ENCODE data around the gene MRPL52. TPM values are rescaled to one million over a fixed set of nuclear protein-coding genes. Genes with fewer than 3 reads are reported as not detected.

The MRPL52 gene
- polyA plus RNA-seq, 3 donors = 32.3 to 164 (median 130) TPM

GRCh38 chr14:22813145-22813544 is 16.5 kb upstream of the MRPL52 start:
- intact Hi-C loops (cut with micrococcal nuclease) = loop anchor here in 1 of 2 donors (10.0 kb wide), 1 partner anchor 48 kb away; the partner anchor contains the start of gene OXA1L
- WGBS (ENCODE audit: insufficient coverage) = 95% methylated on average over 6 of the region's 9 CpGs

GRCh38 chr14:22814373-22814772 is 15.3 kb upstream of the MRPL52 start:
- peaks cover 0 to 2% (median 0%) of the 10 kb centered on the region in 7 donors for H3K9me3 Mint-ChIP-seq
- peaks cover 0 to 7% (median 3%) of the 10 kb centered on the region in 3 donors for H3K27me3 Mint-ChIP-seq (ENCODE audit: low read depth in 3 of 3)
- Histone ChIP-seq H3K27ac (ENCODE audit: low read depth in 1 of 2, low read length in 2 of 2) (peak overlapping the region; percentile 95), H3K4me3 (replicated peaks in 1 of 3; ENCODE audit: low read depth in 2 of 3, low read length in 3 of 3) (peak overlapping the region; percentile 50 to 98 (median 94)), H3K9me3 (replicated peaks in 1 of 2; ENCODE audit: control insufficient read depth in 1 of 2, insufficient read depth in 1 of 2, low read length in 2 of 2) (no peaks in the 10 kb centered on the region), H3K9ac (ENCODE audit: insufficient read depth, low read length, poor library complexity, severe bottlenecking) (peak overlapping the region; percentile 72), H3K36me3 (replicated peaks in 1 of 2; ENCODE audit: control insufficient read depth in 1 of 2, insufficient read depth in 2 of 2, low read length in 2 of 2) (peaks cover 4 to 17% of the 10 kb centered on the region in 2 donors), H4K20me1 (ENCODE audit: insufficient read depth, low read length) (peaks cover 12% of the 10 kb centered on the region), H3K4me1 (ENCODE audit: control insufficient read depth in 1 of 2, insufficient read depth in 2 of 2, low read length in 2 of 2) (peaks cover 88 to 98% of the 10 kb centered on the region in 2 donors), H2AFZ (ENCODE audit: insufficient read depth, low read depth, low read length, poor library complexity, severe bottlenecking) (no peak overlapping the region), H3K27me3 (ENCODE audit: control insufficient read depth in 2 of 2, insufficient read depth in 2 of 2, low read length in 2 of 2) (no peaks in the 10 kb centered on the region), H3K4me2 (replicated peaks; ENCODE audit: extremely low read depth, low read length, poor library complexity, severe bottlenecking) (peak overlapping the region; percentile 99), H3K79me2 (ENCODE audit: insufficient read depth, low read length) (peaks cover 56% of the 10 kb centered on the region)
- TF ChIP-seq CTCF (IDR thresholded peaks at IDR 0.05) = no peak
- 92% methylated on average over 7 of the region's 7 CpGs for WGBS (ENCODE audit: insufficient coverage)
- peaks cover 16 to 30% of the 10 kb centered on the region in 2 donors for H3K36me3 Mint-ChIP-seq
- intact Hi-C loops (cut with micrococcal nuclease) = loop anchor here in 1 of 2 donors (10.0 kb wide), 1 partner anchor 50 kb away; the partner anchor contains the start of gene OXA1L
- H3K4me1 Mint-ChIP-seq = peaks cover 83% of the 10 kb centered on the region
- peak overlapping the region; percentile 87 to 99 for H3K4me3 Mint-ChIP-seq
- no peak for DNase-seq
- H3K27ac Mint-ChIP-seq = peak overlapping the region; percentile 96 to 99 (median 98)

More at GRCh38 chr14:22813145-22813544, 16.5 kb upstream of the MRPL52 start:
- peaks cover 88 to 98% of the 10 kb centered on the region in 2 donors for H3K4me1 ChIP-seq (ENCODE audit: control insufficient read depth in 1 of 2, insufficient read depth in 2 of 2, low read length in 2 of 2)
- H4K20me1 ChIP-seq (ENCODE audit: insufficient read depth, low read length) = peaks cover 23% of the 10 kb centered on the region
- peak overlapping the region; percentile 78 for H3K4me2 ChIP-seq (replicated peaks; ENCODE audit: extremely low read depth, low read length, poor library complexity, severe bottlenecking)
- no peak for TF ChIP-seq CTCF (IDR thresholded peaks at IDR 0.05)
- H3K27ac Mint-ChIP-seq = peak overlapping the region; percentile 83 to 99 (median 96)
- peaks cover 0 to 2% (median 0%) of the 10 kb centered on the region in 7 donors for H3K9me3 Mint-ChIP-seq
- H3K9me3 ChIP-seq (replicated peaks in 1 of 2; ENCODE audit: control insufficient read depth in 1 of 2, insufficient read depth in 1 of 2, low read length in 2 of 2) = no peaks in the 10 kb centered on the region
- peaks cover 4 to 29% of the 10 kb centered on the region in 2 donors for H3K36me3 ChIP-seq (replicated peaks in 1 of 2; ENCODE audit: control insufficient read depth in 1 of 2, insufficient read depth in 2 of 2, low read length in 2 of 2)
- peaks cover 84% of the 10 kb centered on the region for H3K4me1 Mint-ChIP-seq
- peak overlapping the region; percentile 68 to 90 for H3K27ac ChIP-seq (ENCODE audit: low read depth in 1 of 2, low read length in 2 of 2)
- H3K4me3 Mint-ChIP-seq = peak overlapping the region; percentile 87 to 99
- peaks cover 24 to 40% of the 10 kb centered on the region in 2 donors for H3K36me3 Mint-ChIP-seq
- H3K27me3 Mint-ChIP-seq (ENCODE audit: low read depth in 3 of 3) = peaks cover 0 to 3% (median 3%) of the 10 kb centered on the region in 3 donors
- H3K4me3 ChIP-seq (replicated peaks in 1 of 3; ENCODE audit: low read depth in 2 of 3, low read length in 3 of 3) = peak overlapping the region; percentile 10 to 94 (median 40)
- peaks cover 68% of the 10 kb centered on the region for H3K79me2 ChIP-seq (ENCODE audit: insufficient read depth, low read length)
- peak overlapping the region; percentile 52 for H3K9ac ChIP-seq (ENCODE audit: insufficient read depth, low read length, poor library complexity, severe bottlenecking)
- DNase-seq = no peak
- no peak overlapping the region for H2AFZ ChIP-seq (ENCODE audit: insufficient read depth, low read depth, low read length, poor library complexity, severe bottlenecking)
- no peaks in the 10 kb centered on the region for H3K27me3 ChIP-seq (ENCODE audit: control insufficient read depth in 2 of 2, insufficient read depth in 2 of 2, low read length in 2 of 2)

Measured in CD14-positive monocyte (primary cell).